NT2/D1 (cell line): Measurements from ENCODE around the gene CAV2.

Source experiments
- DNase-seq: peaks from one replicate; pipeline ENCODE4 v3.0.0-alpha.2; 2011; ENCODE audit warnings: low read depth, low spot score
- H3K27me3 ChIP-seq: 2 replicates; pipeline ENCODE4 v1.6.0; 2011; ENCODE audit warnings: mild to moderate bottlenecking; ENCODE audit not compliant: insufficient read length, insufficient read depth
- H3K36me3 ChIP-seq: 2 replicates; pipeline ENCODE4 v1.6.1; 2011; ENCODE audit warnings: mild to moderate bottlenecking, low read length, mixed read lengths; ENCODE audit not compliant: insufficient read depth, insufficient read length
- H3K4me1 ChIP-seq: 2 replicates; pipeline ENCODE4 v1.5.1; 2011; ENCODE audit not compliant: insufficient read depth, insufficient read length
- H3K4me3 ChIP-seq: 2 replicates; pipeline ENCODE4 v1.5.1; 2011; ENCODE audit warnings: low read depth; ENCODE audit not compliant: insufficient read length
- H3K9ac ChIP-seq: 2 replicates; pipeline ENCODE4 v1.6.0; 2011; ENCODE audit warnings: low read depth; ENCODE audit not compliant: insufficient read length
- H3K9me3 ChIP-seq: 2 replicates; pipeline ENCODE4 v1.5.1; 2011; ENCODE audit warnings: mild to moderate bottlenecking, low read length; ENCODE audit not compliant: insufficient read depth
- SUZ12 ChIP-seq: IDR thresholded peaks from 2 replicates; pipeline ENCODE4 v1.6.1; 2011; ENCODE audit not compliant: insufficient read length, insufficient read depth; ENCODE audit errors: extremely low read depth
- YY1 ChIP-seq: IDR thresholded peaks from 2 replicates; pipeline ENCODE4 v1.6.1; 2011; ENCODE audit not compliant: insufficient read length, insufficient read depth
- ZNF274 ChIP-seq: IDR thresholded peaks from 2 replicates; pipeline ENCODE4 v1.6.1; 2011; ENCODE audit warnings: mild to moderate bottlenecking, low read depth, low read length

The CAV2 gene

DNA sequence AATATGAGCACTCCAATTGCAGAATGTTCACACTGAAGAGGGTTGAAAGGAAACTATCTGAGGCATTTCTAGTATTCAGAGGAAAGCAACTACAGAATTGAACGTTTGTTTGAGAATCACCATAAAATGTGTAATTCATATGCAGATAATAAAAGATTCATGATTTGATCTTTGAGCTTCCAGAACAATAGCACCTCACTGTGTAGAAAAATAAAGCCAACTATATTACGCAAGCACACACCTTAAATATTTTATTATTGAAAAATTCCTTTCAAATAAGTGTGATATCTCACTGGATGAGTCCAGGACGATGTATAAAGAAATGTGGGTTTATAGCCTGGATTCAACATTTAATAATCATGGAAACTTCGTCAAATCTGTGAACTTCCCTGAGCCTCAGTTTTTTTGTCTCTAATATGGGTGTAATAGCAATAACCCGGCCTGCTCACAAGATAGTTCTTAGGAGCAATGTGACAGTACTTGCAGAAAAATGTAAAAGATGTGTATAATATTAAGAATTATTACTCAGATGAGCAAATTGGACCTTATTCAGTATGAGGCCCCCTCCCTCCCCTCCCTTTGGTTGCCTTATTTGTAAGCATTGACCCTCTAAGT, 11.5 kb upstream of the CAV2 start:
- H3K9me3 ChIP-seq = no peaks in the 10 kb centered on the region
- no peaks in the 10 kb centered on the region for H3K36me3 ChIP-seq
- TF ChIP-seq YY1 = no peak
- H3K4me1 ChIP-seq = no peaks in the 10 kb centered on the region
- no peak overlapping the region for H3K9ac ChIP-seq
- no peak overlapping the region for H3K4me3 ChIP-seq
- no peaks in the 10 kb centered on the region for H3K27me3 ChIP-seq
- DNase-seq = no peak

DNA sequence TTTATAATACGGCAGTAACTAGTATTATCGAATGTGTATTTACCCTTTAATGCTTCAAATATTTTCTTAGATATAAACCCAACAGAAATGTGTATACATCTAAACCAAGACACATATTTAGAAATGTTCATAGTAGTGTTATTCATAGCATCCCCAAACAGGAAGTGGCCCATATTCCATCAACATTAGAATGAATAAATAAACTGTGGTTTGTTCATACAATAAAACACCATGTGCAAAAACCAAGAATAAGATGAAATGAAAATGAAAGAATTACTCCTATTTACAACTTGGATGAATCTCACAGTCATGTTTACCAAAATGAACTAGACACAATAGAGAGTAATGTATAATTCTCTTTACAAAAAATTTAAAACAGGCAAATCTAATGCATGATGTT, 9.2 kb upstream of the CAV2 start:
- no peak for DNase-seq
- no peaks in the 10 kb centered on the region for H3K27me3 ChIP-seq
- no peaks in the 10 kb centered on the region for H3K9me3 ChIP-seq
- H3K9ac ChIP-seq = no peak overlapping the region
- TF ChIP-seq SUZ12 (no peak), ZNF274 (no peak), YY1 (no peak)
- no peak overlapping the region for H3K4me3 ChIP-seq
- no peaks in the 10 kb centered on the region for H3K4me1 ChIP-seq
- no peaks in the 10 kb centered on the region for H3K36me3 ChIP-seq

DNA sequence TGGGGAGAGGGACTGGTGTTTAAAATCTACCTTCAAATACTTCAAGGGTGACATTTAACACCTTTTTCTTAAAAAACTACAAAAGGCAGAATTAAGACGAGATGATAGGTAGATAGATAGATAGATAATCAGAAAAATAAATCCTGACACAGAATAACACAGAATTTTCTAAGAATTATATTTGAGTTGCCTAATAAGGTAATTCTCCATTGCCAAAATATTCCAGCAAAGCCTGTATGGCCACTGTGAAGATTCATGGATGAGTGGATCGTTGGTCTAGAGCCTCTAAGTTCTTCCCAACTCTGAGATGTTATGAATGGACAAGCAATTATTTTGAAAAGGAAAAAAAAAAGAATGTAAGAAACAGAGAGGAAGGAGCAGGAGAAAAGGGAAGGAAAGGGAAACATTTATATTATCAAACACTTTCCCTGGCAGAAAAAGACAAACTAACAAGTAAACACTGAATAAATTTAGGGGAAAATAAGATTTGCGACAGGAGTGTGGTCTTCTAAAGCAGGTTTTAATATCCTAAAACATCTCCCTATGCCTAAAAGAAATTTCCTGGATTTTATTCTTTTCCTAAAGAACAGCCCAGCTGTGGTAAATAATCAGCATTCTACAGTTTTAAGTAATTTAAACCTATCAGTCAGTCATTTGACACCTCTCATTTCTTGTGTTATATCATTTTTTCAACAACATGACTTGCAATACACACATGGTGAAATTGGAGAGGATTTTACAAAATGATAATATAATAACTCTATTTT, 7.5 kb upstream of the CAV2 start:
- Histone ChIP-seq H3K9me3 (no peaks in the 10 kb centered on the region), H3K27me3 (no peaks in the 10 kb centered on the region), H3K9ac (no peak overlapping the region), H3K36me3 (no peaks in the 10 kb centered on the region), H3K4me1 (no peaks in the 10 kb centered on the region), H3K4me3 (no peak overlapping the region)
- no peak for DNase-seq
- TF ChIP-seq SUZ12 (no peak), ZNF274 (no peak), YY1 (no peak)

DNA sequence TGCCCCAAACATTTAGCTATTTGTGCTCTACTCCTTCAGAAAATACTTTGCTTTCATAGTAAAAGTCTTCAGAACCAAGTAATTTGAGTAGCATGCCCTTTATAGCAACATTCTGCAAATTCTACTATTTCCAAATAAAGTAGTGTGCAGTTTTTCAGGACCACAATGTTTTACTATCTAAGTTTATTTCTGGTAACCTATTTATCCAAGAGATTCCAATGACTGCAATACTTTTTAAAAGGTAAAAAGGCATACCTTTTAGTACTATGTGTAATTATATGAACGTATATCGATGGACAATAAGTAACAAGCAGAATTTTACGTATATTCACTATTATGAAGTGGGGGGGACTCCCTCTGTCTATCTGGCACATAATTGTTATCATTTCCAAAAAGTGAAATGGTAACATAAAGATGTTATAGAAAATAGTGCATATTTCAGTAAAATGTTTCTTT, 6.9 kb upstream of the CAV2 start:
- H3K9me3 ChIP-seq = no peaks in the 10 kb centered on the region
- H3K27me3 ChIP-seq = no peaks in the 10 kb centered on the region
- no peaks in the 10 kb centered on the region for H3K36me3 ChIP-seq
- TF ChIP-seq SUZ12 (no peak), ZNF274 (no peak), YY1 (no peak)
- no peak overlapping the region for H3K9ac ChIP-seq
- no peak overlapping the region for H3K4me3 ChIP-seq
- DNase-seq = no peak
- H3K4me1 ChIP-seq = no peaks in the 10 kb centered on the region

DNA sequence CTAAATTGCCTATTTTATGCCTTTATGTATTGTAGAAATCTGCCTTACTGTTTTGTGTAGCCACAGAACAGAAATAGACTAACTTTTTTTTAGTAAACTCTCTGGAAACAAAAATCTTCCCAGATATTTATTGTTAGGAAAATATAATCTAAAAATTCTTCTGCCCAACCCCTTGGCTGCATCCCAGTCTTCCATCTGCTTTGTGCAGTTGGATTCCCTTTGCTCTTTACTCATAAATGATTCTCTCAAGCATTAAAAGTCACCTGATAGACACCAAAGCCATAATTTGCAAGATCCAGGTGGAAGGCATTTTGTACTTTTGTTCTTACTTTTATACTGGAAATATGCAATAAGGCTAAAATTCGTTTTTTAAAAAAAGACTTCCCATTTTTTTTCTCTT, 6.1 kb upstream of the CAV2 start:
- no peak overlapping the region for H3K9ac ChIP-seq
- no peak for DNase-seq

DNA sequence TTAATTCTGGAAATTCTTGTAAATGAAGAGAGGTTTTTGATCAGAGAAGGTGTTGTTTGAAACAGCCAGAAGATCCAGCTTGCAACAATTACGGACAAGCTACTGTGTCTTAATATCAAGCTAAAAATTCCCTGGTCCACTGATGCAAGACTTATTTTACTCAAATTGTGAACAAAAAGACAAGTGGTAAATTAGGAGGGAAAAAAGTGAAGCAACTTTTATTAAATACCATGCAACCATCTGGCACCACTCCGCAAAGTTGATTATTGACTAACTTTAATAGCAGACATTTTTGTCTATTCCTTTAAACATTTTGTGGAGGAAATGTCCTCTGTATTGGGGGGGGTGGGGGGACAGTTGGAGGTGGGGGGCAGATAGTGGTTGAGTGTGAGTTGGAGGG, 5.1 kb upstream of the CAV2 start:
- Histone ChIP-seq H3K36me3 (no peaks in the 10 kb centered on the region), H3K4me3 (no peak overlapping the region), H3K9ac (no peak overlapping the region), H3K4me1 (peaks cover 4% of the 10 kb centered on the region), H3K27me3 (peaks cover 5% of the 10 kb centered on the region), H3K9me3 (no peaks in the 10 kb centered on the region)
- DNase-seq = no peak
- TF ChIP-seq ZNF274 = no peak
- no peak for TF ChIP-seq SUZ12
- no peak for TF ChIP-seq YY1

More for the DNA sequence above, 6.1 kb upstream of the CAV2 start:
- TF ChIP-seq ZNF274 (no peak), YY1 (no peak), SUZ12 (no peak)
- H3K4me3 ChIP-seq = no peak overlapping the region
- no peaks in the 10 kb centered on the region for H3K9me3 ChIP-seq
- H3K36me3 ChIP-seq = no peaks in the 10 kb centered on the region
- no peaks in the 10 kb centered on the region for H3K4me1 ChIP-seq
- no peaks in the 10 kb centered on the region for H3K27me3 ChIP-seq

DNA sequence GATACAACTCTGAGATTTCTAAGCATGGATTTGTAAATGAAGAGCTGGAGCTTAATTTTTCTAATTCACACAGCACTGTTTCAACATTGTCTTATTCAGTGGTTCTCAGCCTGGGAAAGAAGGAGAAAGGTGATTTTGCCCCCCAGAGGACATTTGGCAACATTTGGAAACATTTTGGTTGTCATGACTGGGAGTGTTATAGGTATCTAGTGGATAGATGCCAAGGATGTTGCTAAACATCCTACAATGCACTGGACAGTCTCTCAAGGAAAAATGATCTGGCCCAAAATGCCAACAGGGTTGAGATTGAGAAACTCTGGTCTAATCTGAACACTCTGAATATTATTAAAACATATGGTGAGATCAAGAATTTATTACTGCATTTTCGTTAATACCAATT, 3.8 kb upstream of the CAV2 start:
- H3K9ac ChIP-seq = no peak overlapping the region
- peaks cover 4% of the 10 kb centered on the region for H3K4me1 ChIP-seq
- H3K4me3 ChIP-seq = no peak overlapping the region
- DNase-seq = no peak
- TF ChIP-seq SUZ12 (no peak), ZNF274 (no peak), YY1 (no peak)
- no peaks in the 10 kb centered on the region for H3K36me3 ChIP-seq
- peaks cover 12% of the 10 kb centered on the region for H3K27me3 ChIP-seq
- H3K9me3 ChIP-seq = no peaks in the 10 kb centered on the region
